IMR-90 (cell line): Measurements from ENCODE around the gene VPS41.

Experiments used
- CEBPB ChIP-seq: IDR thresholded peaks from 2 replicates; pipeline ENCODE4 v1.6.1; 2012; ENCODE audit warnings: low read depth, low read length, improper control_type of control experiment
- CHD1 ChIP-seq: IDR thresholded peaks from 2 replicates; pipeline ENCODE4 v1.6.1; 2012; ENCODE audit warnings: low read depth, low read length, improper control_type of control experiment
- CTCF ChIP-seq: conservative IDR thresholded peaks from 2 replicates; pipeline ENCODE4 v1.5.1; 2012; ENCODE audit warnings: mild to moderate bottlenecking, low read depth, low read length, improper control_type of control experiment
- FOS ChIP-seq: fragments of 150-350 bp; IDR thresholded peaks from 2 replicates; pipeline ENCODE4 v1.6.1; 2016; ENCODE audit warnings: low read depth, low read length
- MAZ ChIP-seq: IDR thresholded peaks from 2 replicates; pipeline ENCODE4 v1.6.1; 2012; ENCODE audit warnings: low read depth, mild to moderate bottlenecking, low read length, improper control_type of control experiment, moderate library complexity, borderline replicate concordance
- MXI1 ChIP-seq: IDR thresholded peaks from 2 replicates; pipeline ENCODE4 v1.6.1; 2012; ENCODE audit warnings: low read depth, mild to moderate bottlenecking, low read length, moderate library complexity, borderline replicate concordance
- NFE2L2 ChIP-seq: fragments of 150-350 bp; IDR thresholded peaks from 2 replicates; pipeline ENCODE4 v1.6.1; 2016; ENCODE audit warnings: low read depth, mild to moderate bottlenecking, low read length
- POLR2A ChIP-seq: IDR thresholded peaks from 2 replicates; pipeline ENCODE4 v1.6.1; 2012; ENCODE audit warnings: mild to moderate bottlenecking, low read depth, low read length
- RAD21 ChIP-seq: IDR thresholded peaks from 2 replicates; pipeline ENCODE4 v1.6.1; 2012; ENCODE audit warnings: low read length, improper control_type of control experiment
- RCOR1 ChIP-seq: IDR thresholded peaks from 2 replicates; pipeline ENCODE4 v1.6.1; 2012; ENCODE audit warnings: mild to moderate bottlenecking, low read length, improper control_type of control experiment; ENCODE audit not compliant: insufficient replicate concordance
- RFX5 ChIP-seq: IDR thresholded peaks from 2 replicates; pipeline ENCODE4 v1.8.0; 2012; ENCODE audit warnings: low read depth, mild to moderate bottlenecking, low read length, moderate library complexity
- USF2 ChIP-seq: fragments of 150-350 bp; IDR thresholded peaks from 2 replicates; pipeline ENCODE4 v1.6.1; 2017; ENCODE audit warnings: mild to moderate bottlenecking, antibody characterized with exemption, low read length, low read depth

- TF ChIP-seq CTCF: no peak
- TF ChIP-seq POLR2A: no peak
- no peak for TF ChIP-seq FOS
- no peak for TF ChIP-seq RFX5
- no peak for TF ChIP-seq RAD21
- no peak for TF ChIP-seq CEBPB
- no peak for TF ChIP-seq MXI1
- TF ChIP-seq MAZ: no peak
- no peak for TF ChIP-seq RCOR1
- TF ChIP-seq CHD1: no peak
- TF ChIP-seq NFE2L2: no peak
- no peak for TF ChIP-seq USF2
These were observed 5.9 kb downstream of the VPS41 start for GRCh38 chr7:38903057-38903456.
